RPMI7951 (cell line): Measurements from ENCODE around the gene NR2C1. TPM values are rescaled to one million over a fixed set of nuclear protein-coding genes. Genes with fewer than 3 reads are reported as not detected.

Experiments used
- DNase-seq: peaks from one replicate; pipeline ENCODE4 v3.0.0-alpha.2; 2012; ENCODE audit warnings: low read depth
- total RNA-seq: library from RNA; depleted of rRNA; stranded (reverse); fragments of >200 nt; shearing (Covaris generic); gene quantifications from 2 replicates; pipeline ENCODE4 v1.2.3, GENCODE V29; 2014

The NR2C1 gene
- total RNA-seq, 1 experiment from 2014 or later = 24.0 TPM

GRCh38 chr12:95085612-95086011 lies 12.2 kb upstream of the NR2C1 start:
- no peak for DNase-seq

GRCh38 chr12:95083938-95084337 lies 10.5 kb upstream of the NR2C1 start:
- DNase-seq = peak; percentile 15

GRCh38 chr12:95083471-95083870 lies 10.1 kb upstream of the NR2C1 start:
- DNase-seq = no peak

GRCh38 chr12:95077341-95077740 lies 3.9 kb upstream of the NR2C1 start:
- no peak for DNase-seq

GRCh38 chr12:95074766-95075165 lies 1.3 kb upstream of the NR2C1 start:
- DNase-seq = no peak

- no peak for DNase-seq
Observed at GRCh38 chr12:95073698-95074520, 491 bp upstream of the NR2C1 start.

GRCh38 chr12:95070378-95070777 lies 3.0 kb downstream of the NR2C1 start:
- DNase-seq = no peak

GRCh38 chr12:95066091-95066855 lies 7.1 kb downstream of the NR2C1 start:
- DNase-seq = no peak

- DNase-seq = no peak
Observed at GRCh38 chr12:95060951-95061350, 12.5 kb downstream of the NR2C1 start.

- no peak for DNase-seq
Observed at GRCh38 chr12:95059984-95060383, 13.4 kb downstream of the NR2C1 start.

GRCh38 chr12:95057424-95057823 lies 16.0 kb downstream of the NR2C1 start:
- DNase-seq = no peak

GRCh38 chr12:95055057-95055456 lies 18.4 kb downstream of the NR2C1 start:
- no peak for DNase-seq

- DNase-seq = no peak
Observed at GRCh38 chr12:95054206-95054605, 19.2 kb downstream of the NR2C1 start.

GRCh38 chr12:95051241-95051640 lies 22.2 kb downstream of the NR2C1 start:
- DNase-seq = no peak

- no peak for DNase-seq
Observed at GRCh38 chr12:95037906-95038305, 35.5 kb downstream of the NR2C1 start.

- no peak for DNase-seq
Observed at GRCh38 chr12:95034750-95035149, 38.7 kb downstream of the NR2C1 start.

- DNase-seq = no peak
Observed at GRCh38 chr12:95022477-95022876, 50.9 kb downstream of the NR2C1 start.

- no peak for DNase-seq
Observed at GRCh38 chr12:95017482-95017881, 55.9 kb downstream of the NR2C1 start.

GRCh38 chr12:95016120-95016519 lies 57.3 kb downstream of the NR2C1 start:
- DNase-seq = no peak

- DNase-seq = no peak
Observed at GRCh38 chr12:95014554-95014953, 58.9 kb downstream of the NR2C1 start.

GRCh38 chr12:95006206-95006605 lies 67.2 kb downstream of the NR2C1 start:
- DNase-seq = no peak

GRCh38 chr12:95004610-95005009 lies 68.8 kb downstream of the NR2C1 start:
- no peak for DNase-seq

- DNase-seq = no peak
Observed at GRCh38 chr12:95003921-95004272, 69.5 kb downstream of the NR2C1 start.
